GM06990 (cell line): Measurements from ENCODE around the gene RRM2.

ENCODE experiments used
- DNase-seq: peaks from one replicate; pipeline ENCODE4 v3.0.0-alpha.2; 2011; ENCODE audit not compliant: insufficient read length; ENCODE audit errors: extremely low read depth
- H3K27me3 ChIP-seq: replicated peaks from 2 replicates; pipeline ENCODE4 v1.6.0; 2011; ENCODE audit warnings: low read length; ENCODE audit not compliant: control insufficient read depth, insufficient read depth
- H3K36me3 ChIP-seq: 2 replicates; pipeline ENCODE4 v1.5.1; 2011; ENCODE audit warnings: low read length; ENCODE audit not compliant: control insufficient read depth, insufficient read depth
- H3K4me3 ChIP-seq: replicated peaks from 2 replicates; pipeline ENCODE4 v1.5.1; 2011; ENCODE audit warnings: low read depth, mild to moderate bottlenecking, control low read depth, low read length
- CTCF ChIP-seq: IDR thresholded peaks from 2 replicates; pipeline ENCODE4 v1.5.1; 2011; ENCODE audit warnings: low read length, control low read depth, mild to moderate bottlenecking, inconsistent platforms; ENCODE audit not compliant: insufficient read depth, poor library complexity, severe bottlenecking

Gene RRM2

DNA sequence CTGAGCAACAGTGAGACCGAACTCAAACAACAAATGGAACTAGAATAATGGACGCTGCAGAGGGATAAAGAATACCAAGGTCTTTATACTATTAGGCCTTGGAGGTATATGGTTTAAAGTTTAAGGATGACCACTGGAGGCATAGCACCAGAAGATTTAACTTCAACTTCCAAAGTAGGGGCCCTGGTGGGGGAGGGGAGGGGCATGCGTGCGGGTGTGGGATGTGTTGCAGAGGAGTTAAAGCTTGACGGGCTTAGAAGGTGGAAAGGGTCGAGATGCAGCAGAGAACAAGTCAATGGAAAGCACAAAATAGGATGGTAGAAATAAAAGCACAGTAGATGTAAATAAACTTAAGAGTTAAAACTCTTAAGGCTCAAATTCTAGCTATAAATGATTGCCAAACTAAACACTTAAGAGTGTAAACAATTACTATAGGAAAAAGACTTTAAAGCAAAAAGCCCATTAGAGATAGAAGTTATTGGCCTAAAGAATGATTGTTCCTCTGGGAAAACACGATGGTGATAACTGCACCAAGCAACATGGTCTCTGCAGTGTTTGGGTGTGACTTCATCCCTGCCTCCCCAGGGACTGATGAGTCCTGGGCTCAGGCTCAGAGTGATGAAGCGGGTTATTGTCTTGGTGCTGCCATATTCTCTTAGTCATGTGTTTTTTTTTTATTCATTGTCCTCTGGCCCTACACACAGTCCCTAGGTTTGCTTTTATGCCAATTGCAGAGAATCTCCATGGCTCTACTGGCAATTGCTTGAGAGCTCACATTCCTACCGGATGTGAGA, 13.0 kb downstream of the RRM2 start:
- H3K36me3 ChIP-seq: peaks cover 3% of the 10 kb centered on the region; the same call in 1 of the 2 replicates
- H3K4me3 ChIP-seq: no peak overlapping the region
- TF ChIP-seq CTCF: no peak
- H3K27me3 ChIP-seq: no peaks in the 10 kb centered on the region
- no peak for DNase-seq

DNA sequence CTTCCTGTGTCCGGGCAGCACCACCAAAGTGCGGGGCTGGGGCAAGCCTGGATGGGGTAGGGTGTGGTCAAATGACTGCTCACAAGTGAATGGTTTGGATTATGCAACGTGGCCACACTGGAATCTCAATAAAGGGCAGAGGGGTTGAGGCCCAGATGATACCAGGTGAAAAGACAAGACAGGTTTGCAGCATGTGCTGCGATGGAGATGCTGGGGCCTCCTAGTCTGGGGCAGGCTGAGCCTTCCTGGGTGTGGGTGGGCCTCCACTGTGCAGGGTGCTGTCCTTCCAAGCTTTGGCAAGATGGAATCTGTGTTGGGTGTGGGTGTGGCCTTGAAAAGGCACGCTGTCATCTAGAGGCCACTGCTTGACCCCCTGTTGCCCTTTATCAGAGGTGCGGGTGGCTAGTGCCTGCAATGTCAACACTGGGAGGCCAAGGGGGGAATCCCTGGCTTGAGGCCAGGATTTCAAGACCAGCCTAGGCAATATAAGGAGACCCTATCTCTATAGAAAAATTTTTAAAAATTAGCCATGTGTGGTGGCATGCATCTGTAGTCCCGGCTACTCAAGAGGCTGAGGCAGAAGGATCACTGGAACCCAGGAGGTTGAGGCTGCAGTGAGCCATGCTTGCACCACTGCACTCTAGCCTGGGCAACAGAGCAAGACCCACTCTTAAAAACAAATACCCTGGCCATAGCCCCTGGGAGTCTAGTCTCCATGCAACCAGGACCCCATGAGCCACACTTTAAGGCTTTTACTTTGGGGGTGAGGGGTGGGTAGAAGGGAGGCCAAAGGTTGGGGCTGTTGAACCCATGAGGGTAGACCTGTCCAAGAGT, 13.8 kb downstream of the RRM2 start:
- H3K36me3 ChIP-seq: peaks cover 3% of the 10 kb centered on the region; the same call in 1 of the 2 replicates
- no peaks in the 10 kb centered on the region for H3K27me3 ChIP-seq
- DNase-seq: no peak
- no peak overlapping the region for H3K4me3 ChIP-seq
- no peak for TF ChIP-seq CTCF

GRCh38 chr2:10137053-10137843, 14.7 kb downstream of the RRM2 start:
- H3K27me3 ChIP-seq: no peaks in the 10 kb centered on the region
- DNase-seq: no peak
- no peak for TF ChIP-seq CTCF
- H3K4me3 ChIP-seq: no peak overlapping the region
- H3K36me3 ChIP-seq: peaks cover 3% of the 10 kb centered on the region; the same call in 1 of the 2 replicates

DNA sequence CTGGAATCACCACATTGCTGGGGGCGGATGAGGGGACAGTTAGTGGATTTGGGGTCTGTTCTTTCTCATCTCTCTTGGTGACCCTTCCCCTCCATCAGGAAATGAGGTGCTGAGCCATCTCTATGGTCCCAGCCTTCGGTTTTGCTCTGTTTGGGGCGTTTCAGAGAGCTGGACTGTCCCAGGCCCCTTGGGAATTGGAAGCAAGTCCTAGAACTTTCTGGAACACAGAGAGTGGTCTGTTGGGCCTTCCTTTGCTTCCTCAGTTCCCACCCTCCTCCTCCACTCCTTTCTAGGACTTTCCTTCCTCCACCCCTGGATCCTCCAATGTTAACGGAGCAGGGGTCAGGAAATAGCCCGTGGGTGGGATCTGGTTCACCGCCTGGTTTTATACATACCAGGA, 17.0 kb downstream of the RRM2 start:
- H3K36me3 ChIP-seq: no peaks in the 10 kb centered on the region; the same call in 1 of the 2 replicates
- no peak for TF ChIP-seq CTCF
- no peak for DNase-seq
- no peaks in the 10 kb centered on the region for H3K27me3 ChIP-seq
- no peak overlapping the region for H3K4me3 ChIP-seq

GRCh38 chr2:10140841-10141610, 18.5 kb downstream of the RRM2 start:
- peak; percentile 1 for TF ChIP-seq CTCF
- H3K4me3 ChIP-seq: no peak overlapping the region
- no peaks in the 10 kb centered on the region for H3K27me3 ChIP-seq
- no peak for DNase-seq
- H3K36me3 ChIP-seq: peaks cover 2% of the 10 kb centered on the region; the same call in 1 of the 2 replicates
